ENCODE measurements around the gene IMMT. TPM values are rescaled to one million over a fixed set of nuclear protein-coding genes. Genes with fewer than 3 reads are reported as not detected.

IMMT gene
- total RNA-seq, 1 donor from 2014 or later: 99.4 TPM

DNA sequence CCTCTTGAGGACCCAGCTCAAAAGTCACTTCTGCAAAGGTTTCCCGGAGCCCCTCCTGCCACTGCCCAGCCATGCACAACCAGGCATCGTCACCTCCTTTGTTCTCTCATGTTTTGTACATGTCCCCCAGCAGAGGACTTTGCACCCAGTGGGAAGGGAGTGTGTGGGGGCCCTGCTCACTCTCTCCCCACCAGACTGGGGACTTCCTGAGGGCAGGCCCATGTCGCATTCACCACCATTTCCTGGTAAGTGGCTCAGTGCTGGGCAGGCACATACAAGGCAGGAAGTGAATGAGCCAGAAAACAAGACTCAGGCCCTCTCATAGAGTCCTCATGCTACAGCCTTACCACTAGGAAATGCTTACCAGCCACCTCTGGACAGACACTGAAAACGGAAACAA lies 22.9 kb upstream of the IMMT start:
- Histone ChIP-seq H3K9me3 (ENCODE audit: insufficient read depth, low read depth, low read length) (no peaks in the 10 kb centered on the region), H2AFZ (ENCODE audit: low read depth, low read length) (no peak overlapping the region), H3K4me2 (ENCODE audit: low read length) (no peak overlapping the region), H3K9ac (ENCODE audit: low read length) (no peak overlapping the region), H3K27me3 (ENCODE audit: insufficient read depth, low read length) (no peaks in the 10 kb centered on the region), H3K79me2 (ENCODE audit: insufficient read depth, low read length) (no peaks in the 10 kb centered on the region), H3K27ac (ENCODE audit: low read depth, low read length) (no peak overlapping the region), H4K20me1 (ENCODE audit: insufficient read depth, low read length) (no peaks in the 10 kb centered on the region), H3K36me3 (ENCODE audit: insufficient read depth, low read length) (no peaks in the 10 kb centered on the region), H3K4me1 (ENCODE audit: insufficient read depth, low read length) (peaks cover 5% of the 10 kb centered on the region), H3K4me3 (ENCODE audit: insufficient read depth, low read depth, low read length) (no peak overlapping the region)
- Mint-ChIP-seq H3K4me3 (ENCODE audit: unreplicated experiment) (no peak overlapping the region), H3K27ac (ENCODE audit: unreplicated experiment) (no peak overlapping the region), H3K9me3 (ENCODE audit: unreplicated experiment) (no peaks in the 10 kb centered on the region), H3K4me1 (ENCODE audit: low read depth, unreplicated experiment) (peaks cover 15% of the 10 kb centered on the region), H3K27me3 (ENCODE audit: low read depth, unreplicated experiment) (no peaks in the 10 kb centered on the region), H3K36me3 (ENCODE audit: low read depth, unreplicated experiment) (no peaks in the 10 kb centered on the region)
- no peak for DNase-seq (ENCODE audit: low read depth)
- no peak for FAIRE-seq
- TF ChIP-seq, protein P1, sequence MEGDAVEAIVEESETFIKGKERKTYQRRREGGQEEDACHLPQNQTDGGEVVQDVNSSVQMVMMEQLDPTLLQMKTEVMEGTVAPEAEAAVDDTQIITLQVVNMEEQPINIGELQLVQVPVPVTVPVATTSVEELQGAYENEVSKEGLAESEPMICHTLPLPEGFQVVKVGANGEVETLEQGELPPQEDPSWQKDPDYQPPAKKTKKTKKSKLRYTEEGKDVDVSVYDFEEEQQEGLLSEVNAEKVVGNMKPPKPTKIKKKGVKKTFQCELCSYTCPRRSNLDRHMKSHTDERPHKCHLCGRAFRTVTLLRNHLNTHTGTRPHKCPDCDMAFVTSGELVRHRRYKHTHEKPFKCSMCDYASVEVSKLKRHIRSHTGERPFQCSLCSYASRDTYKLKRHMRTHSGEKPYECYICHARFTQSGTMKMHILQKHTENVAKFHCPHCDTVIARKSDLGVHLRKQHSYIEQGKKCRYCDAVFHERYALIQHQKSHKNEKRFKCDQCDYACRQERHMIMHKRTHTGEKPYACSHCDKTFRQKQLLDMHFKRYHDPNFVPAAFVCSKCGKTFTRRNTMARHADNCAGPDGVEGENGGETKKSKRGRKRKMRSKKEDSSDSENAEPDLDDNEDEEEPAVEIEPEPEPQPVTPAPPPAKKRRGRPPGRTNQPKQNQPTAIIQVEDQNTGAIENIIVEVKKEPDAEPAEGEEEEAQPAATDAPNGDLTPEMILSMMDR (IDR thresholded peaks at IDR 0.05; ENCODE audit: insufficient read depth, low read depth, low read length): no peak
- TF ChIP-seq EZH2 (IDR thresholded peaks at IDR 0.05; ENCODE audit: insufficient read depth, low read length): no peak

DNA sequence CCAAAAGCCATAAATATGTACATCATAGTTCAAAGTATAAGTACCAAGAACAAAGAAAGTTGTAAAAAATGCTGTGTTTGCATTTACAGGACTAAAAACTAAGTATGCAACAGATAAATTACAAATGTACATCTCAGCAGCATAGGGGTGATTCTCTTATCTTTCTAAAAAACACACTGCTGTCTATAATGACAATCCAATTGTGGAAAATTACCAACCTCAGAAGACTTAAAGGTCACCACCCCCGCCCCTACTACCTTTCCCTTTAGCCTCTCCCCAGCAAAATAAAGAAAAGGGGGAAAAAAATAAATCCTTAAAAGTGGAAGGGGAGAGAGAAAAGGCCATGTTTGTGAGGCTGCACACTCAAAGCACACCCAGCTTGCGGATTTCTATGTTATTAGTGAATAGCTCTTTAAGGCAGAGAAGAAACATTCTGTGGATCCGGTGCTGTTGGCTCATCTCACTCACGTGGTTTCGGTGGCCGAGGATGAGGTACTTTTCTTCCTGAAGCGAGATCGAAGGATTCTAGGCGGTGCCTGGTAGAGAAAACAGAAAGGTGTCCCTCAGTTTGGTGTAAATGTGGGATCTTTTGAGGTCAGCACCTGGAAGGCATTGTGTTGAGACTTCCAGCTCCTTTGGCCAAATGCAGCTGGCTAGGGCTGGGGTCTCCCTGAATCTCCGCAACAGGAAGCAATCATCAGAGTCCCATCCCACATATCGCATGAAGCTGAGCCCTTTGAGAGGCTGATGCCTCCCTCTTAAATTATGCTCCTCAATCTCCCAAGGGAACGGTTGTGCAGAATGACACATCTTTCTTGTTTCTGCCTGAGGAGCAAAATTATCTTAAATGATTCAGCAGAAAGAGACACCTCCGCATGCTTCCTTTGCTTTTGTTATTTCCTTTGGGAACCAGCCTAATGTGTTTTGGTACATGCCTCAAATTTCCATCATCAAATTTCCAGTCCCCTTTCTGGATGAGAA lies 21.6 kb upstream of the IMMT start:
- H3K36me3 Mint-ChIP-seq (ENCODE audit: low read depth, unreplicated experiment): peaks cover 3% of the 10 kb centered on the region
- H3K27me3 ChIP-seq (ENCODE audit: insufficient read depth, low read length): no peaks in the 10 kb centered on the region
- peaks cover 6% of the 10 kb centered on the region for H3K4me1 Mint-ChIP-seq (ENCODE audit: low read depth, unreplicated experiment)
- H3K4me3 Mint-ChIP-seq (ENCODE audit: unreplicated experiment): no peak overlapping the region
- no peak overlapping the region for H3K4me3 ChIP-seq (ENCODE audit: insufficient read depth, low read depth, low read length)
- H3K79me2 ChIP-seq (ENCODE audit: insufficient read depth, low read length): no peaks in the 10 kb centered on the region
- peak overlapping the region; percentile 11 for H2AFZ ChIP-seq (ENCODE audit: low read depth, low read length)
- peak overlapping the region; percentile 21 for H3K9ac ChIP-seq (ENCODE audit: low read length)
- H4K20me1 ChIP-seq (ENCODE audit: insufficient read depth, low read length): no peaks in the 10 kb centered on the region
- TF ChIP-seq, protein P1 (IDR thresholded peaks at IDR 0.05; ENCODE audit: insufficient read depth, low read depth, low read length): no peak
- no peak for TF ChIP-seq EZH2 (IDR thresholded peaks at IDR 0.05; ENCODE audit: insufficient read depth, low read length)
- H3K27ac ChIP-seq (ENCODE audit: low read depth, low read length): no peak overlapping the region
- H3K9me3 Mint-ChIP-seq (ENCODE audit: unreplicated experiment): no peaks in the 10 kb centered on the region
- peak overlapping the region; percentile 68 for H3K4me2 ChIP-seq (ENCODE audit: low read length)
- DNase-seq (ENCODE audit: low read depth) (peak; percentile 36), FAIRE-seq (no peak)
- peaks cover 7% of the 10 kb centered on the region for H3K36me3 ChIP-seq (ENCODE audit: insufficient read depth, low read length)
- H3K27ac Mint-ChIP-seq (ENCODE audit: unreplicated experiment): no peak overlapping the region
- H3K9me3 ChIP-seq (ENCODE audit: insufficient read depth, low read depth, low read length): no peaks in the 10 kb centered on the region
- H3K4me1 ChIP-seq (ENCODE audit: insufficient read depth, low read length): no peaks in the 10 kb centered on the region
- H3K27me3 Mint-ChIP-seq (ENCODE audit: low read depth, unreplicated experiment): no peaks in the 10 kb centered on the region

DNA sequence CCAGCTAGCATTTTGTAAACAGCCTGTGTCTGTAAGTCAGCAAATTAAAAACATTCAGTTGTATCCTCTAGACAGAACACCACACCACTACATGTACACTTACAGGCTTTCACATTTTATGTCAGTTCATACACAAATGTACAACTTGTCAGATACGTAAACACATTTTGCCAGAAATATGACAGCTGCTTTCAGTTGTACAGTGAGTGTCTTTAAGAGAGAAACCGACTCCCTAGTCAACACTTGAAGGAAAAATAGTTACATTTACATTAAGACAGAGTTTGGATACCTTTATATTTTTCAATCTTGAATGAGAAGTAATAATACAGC lies 19.2 kb upstream of the IMMT start:
- Histone ChIP-seq H2AFZ (ENCODE audit: low read depth, low read length) (no peak overlapping the region), H3K9me3 (ENCODE audit: insufficient read depth, low read depth, low read length) (no peaks in the 10 kb centered on the region), H3K36me3 (ENCODE audit: insufficient read depth, low read length) (peaks cover 24% of the 10 kb centered on the region), H3K4me3 (ENCODE audit: insufficient read depth, low read depth, low read length) (no peak overlapping the region), H3K9ac (ENCODE audit: low read length) (no peak overlapping the region), H3K79me2 (ENCODE audit: insufficient read depth, low read length) (no peaks in the 10 kb centered on the region), H4K20me1 (ENCODE audit: insufficient read depth, low read length) (no peaks in the 10 kb centered on the region), H3K4me2 (ENCODE audit: low read length) (no peak overlapping the region), H3K27ac (ENCODE audit: low read depth, low read length) (no peak overlapping the region), H3K27me3 (ENCODE audit: insufficient read depth, low read length) (no peaks in the 10 kb centered on the region), H3K4me1 (ENCODE audit: insufficient read depth, low read length) (no peaks in the 10 kb centered on the region)
- DNase-seq (ENCODE audit: low read depth): no peak
- no peak for TF ChIP-seq EZH2 (IDR thresholded peaks at IDR 0.05; ENCODE audit: insufficient read depth, low read length)
- TF ChIP-seq, protein P1 (IDR thresholded peaks at IDR 0.05; ENCODE audit: insufficient read depth, low read depth, low read length): no peak
- Mint-ChIP-seq H3K27me3 (ENCODE audit: low read depth, unreplicated experiment) (no peaks in the 10 kb centered on the region), H3K4me3 (ENCODE audit: unreplicated experiment) (no peak overlapping the region), H3K27ac (ENCODE audit: unreplicated experiment) (no peak overlapping the region), H3K36me3 (ENCODE audit: low read depth, unreplicated experiment) (peaks cover 12% of the 10 kb centered on the region), H3K9me3 (ENCODE audit: unreplicated experiment) (no peaks in the 10 kb centered on the region), H3K4me1 (ENCODE audit: low read depth, unreplicated experiment) (peaks cover 6% of the 10 kb centered on the region)
- no peak for FAIRE-seq

Data from astrocyte (in vitro differentiated cells and primary cell).